HL-60/S4 (cell line): ENCODE results near the gene DCST1.
"Not testable (repeated sequence)": the region's sequence is repeated elsewhere in the genome, so short reads cannot be mapped to it uniquely, and the experiment has no call there.

Experiments
- in situ Hi-C: fragments of 300-500 bp; cut with MboI; formaldehyde crosslinking; loops from 2 replicates; pipeline ENCODE4 v1.14.3; 2022; ENCODE audit warnings: low sequenced_read_pairs

DCST1 gene

GRCh38 chr1:155033524-155033923 lies at the start of gene DCST1, which contains the start of gene DCST2:
Gene DCST1, plus strand, starts transcription at chr1:155033824. Its CDS starts 213 bp downstream, at chr1:155034037.
Gene DCST2, minus strand, starts transcription at chr1:155033781. Its CDS starts 80 bp downstream, at chr1:155033701.
- in situ Hi-C loops, result no loop called here

- in situ Hi-C loops, result not testable (repeated sequence)
These were observed 46.9 kb upstream of the DCST1 start for GRCh38 chr1:154986736-154987135.

GRCh38 chr1:154987326-154987725 lies 46.3 kb upstream of the DCST1 start:
- in situ Hi-C loops, result no loop called here

GRCh38 chr1:154988058-154988954 lies 45.3 kb upstream of the DCST1 start:
- in situ Hi-C loops, result no loop called here

- in situ Hi-C loops, result no loop called here
These were observed 44.3 kb upstream of the DCST1 start for GRCh38 chr1:154989195-154989860.

GRCh38 chr1:154990276-154990675 lies 43.3 kb upstream of the DCST1 start:
- in situ Hi-C loops, result no loop called here

GRCh38 chr1:154992721-154993571 lies 40.7 kb upstream of the DCST1 start:
- in situ Hi-C loops, result no loop called here

GRCh38 chr1:154993572-154994268 lies 39.9 kb upstream of the DCST1 start, which contains the start of gene LENEP:
Gene LENEP, plus strand, starts transcription at chr1:154993586. Its CDS starts 22 bp downstream, at chr1:154993608.
- in situ Hi-C loops, result no loop called here

GRCh38 chr1:154994269-154994587 lies 39.4 kb upstream of the DCST1 start:
- in situ Hi-C loops, result no loop called here

- in situ Hi-C loops, result no loop called here
These were observed 39.0 kb upstream of the DCST1 start for GRCh38 chr1:154994591-154994990.

GRCh38 chr1:154995301-154995983 lies 38.2 kb upstream of the DCST1 start:
- in situ Hi-C loops, result not testable (repeated sequence)

GRCh38 chr1:154996966-154997701 lies 36.5 kb upstream of the DCST1 start:
- in situ Hi-C loops, result no loop called here

GRCh38 chr1:154998201-154998780 lies 35.3 kb upstream of the DCST1 start:
- in situ Hi-C loops, result no loop called here

- in situ Hi-C loops, result no loop called here
These were observed 34.6 kb upstream of the DCST1 start for GRCh38 chr1:154998818-154999570.

GRCh38 chr1:154999571-155000410 lies 33.8 kb upstream of the DCST1 start:
- in situ Hi-C loops, result no loop called here

- in situ Hi-C loops, result no loop called here
These were observed 33.3 kb upstream of the DCST1 start for GRCh38 chr1:155000411-155000725.

GRCh38 chr1:155000726-155001424 lies 32.7 kb upstream of the DCST1 start:
- in situ Hi-C loops, result no loop called here
